ENCODE data around the gene SSTR5. TPM values are rescaled to one million over a fixed set of nuclear protein-coding genes. Genes with fewer than 3 reads are reported as not detected.

Gene SSTR5
- total and polyA plus RNA-seq, 10 of the 15 experiments (the other 5 are each of a cell fraction or from before 2014, with no cell fraction given) = not detected

DNA sequence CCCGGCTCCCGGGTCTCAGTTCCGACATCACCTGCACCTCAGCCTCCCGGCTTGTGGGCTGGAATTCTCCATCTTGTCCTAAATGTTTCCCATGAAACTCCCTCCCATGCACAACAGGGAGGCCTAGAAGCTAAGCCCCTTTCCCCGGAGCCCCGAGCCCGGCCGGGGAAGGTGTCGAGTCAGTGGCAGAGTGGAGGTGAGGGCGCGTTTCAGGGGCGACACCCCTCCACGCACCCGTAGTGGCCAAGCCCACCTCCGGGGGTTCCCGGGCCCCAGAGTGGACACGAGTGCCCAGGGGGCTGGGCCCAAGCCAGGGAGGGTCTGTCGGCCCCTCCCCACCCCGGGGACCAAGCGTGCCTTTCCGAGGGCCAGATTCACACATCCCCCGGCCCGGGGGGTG, 48.5 kb downstream of the SSTR5 start:
- H3K4me1 ChIP-seq (ENCODE audit: control insufficient read depth, insufficient read depth, low read length) = no peaks in the 10 kb centered on the region
- no peak for TF ChIP-seq CREM (IDR thresholded peaks at IDR 0.05; ENCODE audit: low read depth)
- no peak for TF ChIP-seq GATAD2B (conservative IDR thresholded peaks at IDR 0.05; ENCODE audit: low read depth)
- no peak for TF ChIP-seq FOS (IDR thresholded peaks at IDR 0.05; ENCODE audit: borderline replicate concordance, extremely low read depth, insufficient read length)
- no peak for TF ChIP-seq CHD1 (IDR thresholded peaks at IDR 0.05; ENCODE audit: low read depth, low read length)
- no peak for TF ChIP-seq SMAD1 (IDR thresholded peaks at IDR 0.05; ENCODE audit: low read depth, partially characterized antibody)
- TF ChIP-seq CHD2 (IDR thresholded peaks at IDR 0.05; ENCODE audit: borderline replicate concordance, low read depth, low read length) = no peak
- TF ChIP-seq NFYB (IDR thresholded peaks at IDR 0.05; ENCODE audit: insufficient read depth, low read depth, low read length) = no peak
- TF ChIP-seq RELA (IDR thresholded peaks at IDR 0.05; ENCODE audit: borderline replicate concordance, partially characterized antibody) = no peak
- no peak overlapping the region for H3K4me3 ChIP-seq
- H2AFZ ChIP-seq (ENCODE audit: control insufficient read depth, low read depth, low read length) = no peak overlapping the region
- intact Hi-C loops (cut with micrococcal nuclease; ENCODE audit: unreplicated experiment) = no loop called here
- FAIRE-seq (no peak), DNase-seq (ENCODE audit: low read depth, low spot score) (no peak), ATAC-seq (no peak)
- 59% methylated on average over 23 of the region's 23 CpGs for WGBS (ENCODE audit: insufficient coverage, insufficient replicate concordance, low lambda C conversion rate, missing lambda C conversion rate)
- no peak overlapping the region for H3K4me2 ChIP-seq (ENCODE audit: control insufficient read depth, insufficient read depth)
- no peaks in the 10 kb centered on the region for H3K36me3 ChIP-seq (ENCODE audit: control insufficient read depth in 2 of 2, insufficient read depth in 2 of 2, low read length in 1 of 2)
- H4K20me1 ChIP-seq (ENCODE audit: control insufficient read depth, insufficient read depth) = no peaks in the 10 kb centered on the region
- H3K27me3 ChIP-seq (replicated peaks in 1 of 2; ENCODE audit: control insufficient read depth in 2 of 2, insufficient read depth in 2 of 2, low read length in 1 of 2) = no peaks in the 10 kb centered on the region
- no peaks in the 10 kb centered on the region for H3K9me3 ChIP-seq (replicated peaks; ENCODE audit: control insufficient read depth, insufficient read depth, low read length)
- SMC1A ChIA-PET (ENCODE audit: uncharacterized antibody, unreplicated experiment) = no interaction called here
- RAD21 ChIA-PET (ENCODE audit: unreplicated experiment) = no interaction called here
- CTCF ChIA-PET = no interaction called here
- H3K27ac ChIP-seq (ENCODE audit: control insufficient read depth, insufficient read depth) = no peak overlapping the region
- no peaks in the 10 kb centered on the region for H3K79me2 ChIP-seq (ENCODE audit: control insufficient read depth, insufficient read depth, low read length)
- BruUV-seq (replicated peaks) = no TSS peak
- POLR2A ChIA-PET = no interaction called here
- in situ Hi-C loops (cut with MboI) = loop anchor here (10.0 kb wide), 1 partner anchor 56 kb away; no protein-coding TSS in a partner anchor
- no peak overlapping the region for H3K9ac ChIP-seq (ENCODE audit: control insufficient read depth, insufficient read depth, low read length)

Measured in GM12878 (cell line).